Erythroblast (primary cell): ENCODE measurements around the gene CPA5.

ENCODE experiments used
- GATA1 ChIP-seq: IDR thresholded peaks from 2 replicates; pipeline ENCODE4 v1.6.1; 2011; ENCODE audit warnings: low read depth, mild to moderate bottlenecking, control low read depth, low read length, moderate library complexity
- POLR2A ChIP-seq: IDR thresholded peaks from 2 replicates; pipeline ENCODE4 v1.6.1; 2011; ENCODE audit warnings: mild to moderate bottlenecking, low read length

DNA sequence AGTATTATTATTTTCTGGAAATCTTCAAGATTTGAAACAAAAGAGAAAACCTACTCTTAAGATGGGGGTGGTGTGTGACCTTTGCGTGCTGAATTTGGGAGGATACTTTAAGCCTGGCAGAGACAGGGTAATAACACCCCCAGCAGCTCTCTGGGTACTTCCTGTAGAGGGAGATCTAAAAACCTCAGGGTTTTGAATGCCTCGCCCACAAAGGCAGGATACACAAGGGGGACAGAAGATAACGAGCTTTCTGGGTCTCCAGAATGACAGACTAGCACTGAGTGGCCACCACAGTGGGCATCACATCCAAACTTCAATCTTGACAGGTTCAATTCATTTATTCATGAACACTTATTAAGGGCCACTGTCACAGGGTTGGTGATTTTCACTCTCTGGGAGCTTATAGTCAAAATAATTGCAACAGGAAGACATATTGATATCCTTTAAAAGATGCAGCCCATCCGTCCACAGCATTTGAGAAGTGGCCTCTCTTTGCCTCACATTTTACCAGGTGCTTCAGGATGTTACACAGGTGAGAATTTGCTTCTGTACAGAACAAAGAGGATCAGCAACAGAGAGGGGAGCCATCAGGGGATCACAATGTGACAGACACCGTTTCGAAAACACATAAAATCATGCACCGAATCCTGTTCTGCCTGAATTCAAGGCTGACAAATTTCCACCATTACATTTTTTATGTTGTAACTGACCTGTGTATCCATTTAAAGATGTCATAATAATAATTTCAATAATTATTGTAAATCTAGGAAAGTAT lies 50.0 kb downstream of the CPA5 start:
- TF ChIP-seq POLR2A (no peak), GATA1 (no peak)
